NB4 (cell line): Measurements from ENCODE around the gene NR1D2.
"Not testable (repeated sequence)": the region's sequence is repeated elsewhere in the genome, so short reads cannot be mapped to it uniquely, and the experiment has no call there.

Experiments
- DNase-seq: peaks from one replicate; pipeline ENCODE4 v3.0.0; 2010; ENCODE audit warnings: low read depth
- H3K4me3 ChIP-seq: one replicate; pipeline ENCODE4 v1.5.1; 2011; ENCODE audit warnings: mild to moderate bottlenecking, low read depth, low read length, moderate library complexity
- CTCF ChIP-seq: IDR thresholded peaks from one replicate; pipeline ENCODE4 v1.5.1; 2012; ENCODE audit warnings: low read depth, low read length
- MAX ChIP-seq: IDR thresholded peaks from 2 replicates; pipeline ENCODE4 v1.6.1; 2011; ENCODE audit warnings: low read depth, low read length
- MYC ChIP-seq: IDR thresholded peaks from 2 replicates; pipeline ENCODE4 v1.6.1; 2011; ENCODE audit warnings: low read depth, low read length
- POLR2A ChIP-seq: IDR thresholded peaks from 2 replicates; pipeline ENCODE4 v1.6.1; 2011; ENCODE audit warnings: mild to moderate bottlenecking; ENCODE audit not compliant: insufficient read length; ENCODE audit errors: extremely low read depth

The NR1D2 gene

GRCh38 chr3:23944861-23945662, at the start of gene NR1D2:
TSS of gene NR1D2 (plus strand) at chr3:23945286. CDS start at chr3:23945579, 293 bp downstream.
- TF ChIP-seq POLR2A (no peak), MYC (peak; percentile 62; the same call in 1 of the 2 replicates), MAX (peak; percentile 76), CTCF (no peak)
- peak within 1 kb of the TSS; percentile 79 for H3K4me3 ChIP-seq
- DNase-seq = peak; percentile 87

- H3K4me3 ChIP-seq = no peak overlapping the region
- DNase-seq = no peak
- no peak for TF ChIP-seq POLR2A
- TF ChIP-seq MAX = no peak
- TF ChIP-seq CTCF = no peak
- no peak for TF ChIP-seq MYC
These were observed 44.3 kb upstream of the NR1D2 start for GRCh38 chr3:23900744-23901143.

- TF ChIP-seq POLR2A (no peak), MAX (no peak), CTCF (no peak), MYC (no peak)
- H3K4me3 ChIP-seq = no peak overlapping the region
- DNase-seq = no peak
These were observed 40.5 kb upstream of the NR1D2 start for GRCh38 chr3:23904545-23904944.

GRCh38 chr3:23909341-23909740, 35.7 kb upstream of the NR1D2 start:
- H3K4me3 ChIP-seq = no peak overlapping the region
- DNase-seq = no peak
- TF ChIP-seq POLR2A = no peak
- no peak for TF ChIP-seq CTCF
- TF ChIP-seq MAX = no peak
- TF ChIP-seq MYC = no peak

- TF ChIP-seq CTCF (no peak), MAX (no peak), MYC (no peak), POLR2A (no peak)
- no peak overlapping the region for H3K4me3 ChIP-seq
- DNase-seq = no peak
These were observed 33.7 kb upstream of the NR1D2 start for GRCh38 chr3:23911397-23911796.

GRCh38 chr3:23912335-23912734, 32.8 kb upstream of the NR1D2 start:
- not testable (repeated sequence) for H3K4me3 ChIP-seq, DNase-seq
